Glomerular visceral epithelial cell (primary cell): ENCODE measurements around the gene CSNK2A2.

Experiments
- DNase-seq: peaks from one replicate; pipeline ENCODE4 v3.0.0-alpha.2; 2016; ENCODE audit errors: extremely low spot score

The CSNK2A2 gene

DNA sequence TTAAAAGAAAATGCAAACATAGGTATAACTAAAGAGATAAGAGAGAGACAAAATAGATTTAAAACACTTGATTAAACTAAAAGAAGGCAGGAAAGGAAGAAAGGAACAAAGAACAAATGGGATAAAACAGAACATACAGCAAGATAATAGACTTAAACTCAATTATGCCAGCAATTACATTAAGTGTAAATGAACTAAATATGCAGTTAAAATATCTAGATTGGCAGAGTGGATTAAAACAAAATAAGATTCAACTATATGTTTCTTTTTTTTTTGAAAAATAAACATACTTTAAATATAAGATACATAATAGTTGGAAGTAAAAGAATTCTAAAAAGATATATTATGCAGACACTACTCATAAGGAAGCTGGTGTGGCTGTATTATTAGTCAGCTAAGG is 59.1 kb downstream of the CSNK2A2 start:
- DNase-seq: no peak

DNA sequence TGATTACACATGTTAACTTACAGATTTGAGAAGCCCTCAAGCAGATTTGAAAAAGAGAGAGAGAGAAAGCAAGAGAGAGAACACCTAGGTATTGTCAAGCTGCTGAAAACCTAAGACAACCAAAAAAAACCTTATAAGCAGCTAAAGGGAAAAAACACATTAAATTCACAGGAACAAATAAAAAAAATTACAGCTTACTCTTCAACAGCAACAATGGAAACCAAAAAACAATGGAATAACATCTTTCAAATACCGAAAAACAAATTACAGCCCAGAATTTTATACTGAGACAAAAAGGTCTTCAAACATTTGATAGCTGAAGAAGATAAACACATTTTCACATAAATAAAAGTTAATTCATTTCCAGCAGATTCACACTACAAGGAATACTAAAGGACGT is 60.3 kb downstream of the CSNK2A2 start:
- no peak for DNase-seq

DNA sequence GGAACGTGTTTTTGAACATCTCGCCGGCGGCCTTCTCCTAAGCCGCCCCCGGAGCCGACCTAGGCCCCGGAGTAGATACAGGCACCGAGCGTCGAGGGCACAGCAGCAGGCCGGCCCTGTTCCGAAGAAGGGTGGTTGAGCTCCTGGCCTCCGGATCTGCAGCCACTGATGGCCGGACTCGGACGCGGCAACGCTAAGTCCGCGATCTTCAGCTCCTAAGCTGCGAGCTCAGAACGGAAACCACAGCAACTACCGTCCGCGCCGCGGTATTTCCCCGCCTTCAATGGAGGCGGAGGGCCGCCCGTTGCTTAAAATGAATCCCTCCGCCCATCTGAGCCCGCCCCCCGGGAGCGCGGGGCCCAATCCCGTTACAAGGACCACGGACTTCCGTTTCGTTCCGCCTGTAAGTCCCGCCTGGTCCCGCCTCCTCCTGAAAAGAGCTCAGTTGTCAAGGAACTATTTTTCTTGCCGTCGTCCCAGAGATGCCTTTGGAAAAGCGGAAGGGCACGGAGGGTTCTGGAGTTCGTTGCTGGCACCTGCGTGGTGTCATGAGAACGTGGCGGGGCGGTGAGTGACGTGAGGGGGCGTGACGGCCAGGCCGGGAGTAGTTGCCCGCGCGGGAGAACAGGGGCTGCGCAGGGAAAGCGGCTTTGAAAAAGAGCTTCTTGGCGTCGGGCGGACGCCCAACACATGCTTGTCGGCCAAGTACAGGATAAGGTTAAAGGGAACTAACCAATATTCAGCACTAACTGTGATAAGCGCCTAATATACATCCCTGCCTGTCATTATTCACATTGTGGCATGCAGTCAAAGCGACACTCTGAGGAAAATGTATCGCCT is 68.6 kb downstream of the CSNK2A2 start, which contains the start of gene CFAP20:
Gene CFAP20 (minus strand): TSS at position 285 of the 840 bp plus-strand sequence. CDS start 266 bp downstream, at position 19.
- DNase-seq: peak; percentile 99

DNA sequence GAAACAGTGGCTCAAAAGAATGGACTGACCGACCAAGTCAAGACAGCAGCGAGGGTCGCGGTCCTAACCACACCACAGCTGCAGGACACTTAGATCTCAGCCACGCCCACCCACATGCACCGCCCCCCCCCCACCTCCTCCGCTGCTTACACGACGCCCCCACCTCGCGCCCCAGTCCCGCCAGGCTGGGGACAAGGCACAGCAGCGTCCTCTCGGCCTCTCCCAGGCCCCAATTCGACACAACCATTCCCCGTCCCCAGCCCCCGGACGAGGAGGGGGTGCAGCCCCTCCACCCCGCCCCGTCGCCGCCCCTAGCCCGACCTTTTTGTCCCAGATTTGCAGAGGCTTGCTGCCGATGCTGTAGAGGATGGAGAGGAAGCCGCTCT is 69.2 kb downstream of the CSNK2A2 start:
- DNase-seq: peak; percentile 29

DNA sequence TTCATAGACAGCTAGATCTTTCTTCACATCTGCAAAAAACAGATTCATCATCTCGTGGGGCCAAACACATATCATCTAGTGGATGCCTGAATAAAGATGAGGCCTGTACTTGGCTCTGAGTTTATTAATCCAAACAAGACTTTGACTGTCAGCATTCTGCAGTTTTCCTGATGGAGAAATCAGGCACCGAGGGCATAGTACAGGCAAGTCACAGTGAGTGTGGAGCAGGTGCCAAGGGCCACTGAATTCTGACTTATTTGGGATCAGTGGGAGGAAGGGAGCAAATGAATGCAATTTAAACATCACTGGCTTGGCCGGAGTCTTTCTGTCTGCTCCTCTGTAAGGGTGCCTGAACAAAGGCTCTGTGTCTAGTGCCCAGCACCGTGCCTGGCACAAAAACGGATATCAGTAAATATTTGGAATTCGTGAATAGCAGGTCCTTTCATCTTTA is 69.7 kb downstream of the CSNK2A2 start:
- DNase-seq: no peak

DNA sequence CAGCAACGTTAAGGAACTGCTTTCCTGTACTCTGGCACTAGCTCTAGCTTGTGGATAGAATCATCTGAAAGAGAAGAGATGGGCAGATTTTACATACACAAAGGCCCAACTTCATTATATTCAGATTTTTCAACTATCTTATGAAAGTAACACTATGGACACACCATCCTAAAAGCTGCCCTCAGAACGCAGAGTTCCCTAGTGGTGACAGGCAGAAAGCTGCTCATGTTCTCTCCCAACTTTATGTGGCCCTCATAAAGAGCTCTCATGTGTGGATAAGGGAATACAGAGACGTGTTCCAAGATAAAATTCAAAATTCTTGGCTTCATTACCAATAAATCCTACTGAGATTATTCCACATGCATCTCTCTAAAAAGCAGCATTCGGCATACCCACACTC is 70.3 kb downstream of the CSNK2A2 start:
- DNase-seq: no peak

DNA sequence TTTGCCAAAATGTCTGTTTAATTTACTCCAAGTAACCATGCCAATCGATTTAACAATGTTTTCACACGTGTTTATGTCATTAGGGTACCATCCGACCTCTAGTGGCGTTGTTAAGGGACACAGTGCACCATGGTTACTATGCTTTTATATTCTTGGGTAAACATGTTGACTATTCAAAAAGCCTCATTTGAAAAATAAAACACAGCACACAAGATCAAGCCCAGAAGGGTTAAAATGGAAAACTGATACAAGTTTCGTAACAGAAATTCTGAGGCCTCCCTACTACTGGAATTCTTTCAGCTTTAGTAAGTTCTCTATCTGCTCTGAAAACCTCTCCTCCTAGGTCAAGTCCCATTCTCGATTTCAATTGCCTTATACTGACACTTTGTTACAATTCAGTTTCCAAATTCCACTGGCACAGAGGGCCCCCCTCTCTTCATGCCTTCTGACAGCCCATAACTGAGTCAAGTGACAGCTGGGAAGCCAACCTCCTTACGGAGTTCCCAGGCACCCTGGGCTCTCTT is 70.8 kb downstream of the CSNK2A2 start:
- no peak for DNase-seq

DNA sequence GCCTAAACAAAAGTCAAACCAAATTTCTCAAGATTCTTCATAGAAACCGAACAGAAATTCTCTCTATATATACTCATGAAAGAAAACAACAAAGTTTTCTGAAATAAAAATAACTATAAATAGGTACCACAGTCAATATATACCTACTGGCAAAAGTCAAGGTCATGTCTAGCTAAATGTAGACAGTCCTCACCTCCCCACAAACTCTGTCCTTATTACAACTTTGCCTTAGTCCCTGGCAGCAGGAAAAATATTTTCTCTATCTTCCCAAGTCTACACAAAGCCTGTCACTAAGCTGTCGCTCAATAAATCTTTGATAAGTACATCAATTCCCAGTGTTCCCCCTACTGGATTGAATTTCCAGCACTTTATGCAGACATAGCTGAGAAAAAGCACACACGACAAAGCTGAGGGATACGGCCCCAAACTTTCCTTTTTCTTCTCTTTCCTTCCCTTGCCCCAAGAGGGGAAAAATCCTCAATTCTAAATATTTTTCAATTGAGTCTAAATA is 71.4 kb downstream of the CSNK2A2 start:
- DNase-seq: no peak

DNA sequence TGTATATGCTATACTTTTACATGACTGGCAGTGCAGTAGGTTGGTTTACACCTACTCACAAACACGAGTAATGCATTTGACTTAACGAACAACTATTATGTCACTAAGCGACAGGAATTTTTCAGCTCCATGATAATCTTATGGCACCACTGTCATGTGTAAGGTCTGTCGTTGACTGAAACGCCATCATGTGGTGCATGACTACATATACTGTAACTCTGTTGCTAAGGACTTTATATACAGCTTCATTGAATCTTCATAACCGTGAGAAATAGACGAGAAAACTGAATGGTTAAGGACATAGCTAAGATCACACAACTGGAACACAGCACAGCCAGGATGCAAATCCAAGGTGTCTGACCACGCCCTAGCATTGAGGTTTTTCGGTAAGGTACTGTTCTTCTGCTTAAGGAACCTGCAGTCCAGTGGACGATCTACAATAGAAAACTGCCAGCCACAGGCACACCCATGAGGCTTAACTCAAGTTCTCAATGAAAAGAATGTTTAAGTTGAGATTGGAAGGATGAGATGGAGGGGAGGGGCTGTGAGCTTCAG is 72.0 kb downstream of the CSNK2A2 start:
- no peak for DNase-seq

DNA sequence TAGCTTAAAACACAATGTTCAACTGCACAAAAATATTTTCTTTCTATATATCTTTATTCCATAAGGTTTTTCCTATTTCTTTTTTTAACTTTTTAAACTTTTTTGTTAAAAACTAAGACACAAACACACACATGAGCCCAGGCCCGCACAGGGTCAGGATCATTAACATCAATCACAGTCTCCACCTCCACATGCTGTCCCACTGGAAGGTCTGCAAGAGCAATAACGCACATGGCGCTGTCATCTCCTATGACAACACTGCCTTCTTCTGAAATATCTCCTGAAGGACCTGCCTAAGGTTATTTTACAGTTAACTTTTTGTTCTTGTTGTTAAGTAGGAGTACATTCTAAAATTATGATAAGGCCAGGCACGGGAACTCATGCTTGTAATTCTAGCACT is 72.9 kb downstream of the CSNK2A2 start:
- no peak for DNase-seq

DNA sequence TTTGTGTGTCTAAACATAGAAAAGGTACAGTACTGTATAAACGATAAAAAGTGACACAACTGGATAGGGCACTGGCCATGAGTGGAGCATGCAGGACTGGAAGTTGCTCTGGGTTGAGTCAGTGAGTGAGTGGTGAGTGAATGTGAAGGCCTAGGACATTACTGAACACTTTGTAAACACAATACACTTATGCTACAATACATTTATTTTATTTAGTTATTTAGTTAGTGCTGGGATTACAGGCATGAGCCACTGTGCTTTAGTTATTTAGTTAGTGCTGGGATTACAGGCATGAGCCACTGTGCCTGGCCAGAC is 73.3 kb downstream of the CSNK2A2 start:
- no peak for DNase-seq

DNA sequence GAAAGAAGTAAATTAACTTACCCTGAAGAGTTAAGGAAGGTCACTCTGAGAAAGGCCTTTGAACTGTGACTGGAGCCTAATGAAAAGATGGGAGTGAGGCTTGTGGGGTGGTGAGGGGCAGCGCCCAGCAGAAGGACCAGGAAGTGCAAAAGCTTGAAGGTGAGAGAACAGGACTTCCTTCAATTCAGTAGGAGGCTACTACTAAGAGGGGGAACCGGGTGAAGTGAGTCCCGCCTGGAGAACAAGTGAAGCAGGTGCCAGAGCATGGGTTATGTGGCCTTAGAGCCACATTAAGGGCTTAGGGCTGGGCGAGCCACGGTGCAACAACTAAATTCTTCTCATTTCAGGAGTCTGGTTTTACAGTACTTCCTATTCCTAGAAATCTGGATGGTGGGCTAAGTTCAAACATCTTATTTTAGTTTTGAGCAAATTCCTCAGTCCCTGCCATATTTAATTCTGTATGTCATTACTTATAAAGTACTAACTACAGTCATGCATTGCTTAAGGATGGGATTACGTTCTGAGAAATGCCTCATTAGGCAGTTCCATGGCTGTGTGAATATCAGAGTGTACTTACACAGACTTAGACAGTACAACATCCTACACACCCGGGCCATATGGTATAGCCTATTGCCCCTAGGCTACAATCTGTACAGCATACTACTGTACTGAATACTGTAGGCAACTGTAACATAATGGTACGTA is 73.9 kb downstream of the CSNK2A2 start:
- no peak for DNase-seq

DNA sequence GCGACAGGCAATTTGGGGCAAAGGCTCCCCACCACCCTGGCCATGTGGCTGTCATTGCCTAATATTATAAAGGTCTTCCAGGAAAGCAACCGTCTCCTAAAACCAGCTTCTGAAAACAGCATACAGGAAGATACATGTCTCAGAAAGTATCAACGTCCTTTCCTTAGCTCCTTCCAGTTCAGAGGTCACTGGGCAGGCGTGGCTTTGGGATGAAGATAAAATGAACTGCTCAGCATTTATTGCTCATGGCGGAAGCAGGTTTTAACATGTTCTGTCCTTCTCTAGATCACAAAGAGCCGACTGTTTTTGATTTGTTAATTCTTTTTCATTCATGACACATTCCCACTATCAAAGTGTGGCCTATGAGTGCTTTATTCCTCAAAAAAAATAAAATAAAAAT is 76.8 kb downstream of the CSNK2A2 start:
- no peak for DNase-seq

DNA sequence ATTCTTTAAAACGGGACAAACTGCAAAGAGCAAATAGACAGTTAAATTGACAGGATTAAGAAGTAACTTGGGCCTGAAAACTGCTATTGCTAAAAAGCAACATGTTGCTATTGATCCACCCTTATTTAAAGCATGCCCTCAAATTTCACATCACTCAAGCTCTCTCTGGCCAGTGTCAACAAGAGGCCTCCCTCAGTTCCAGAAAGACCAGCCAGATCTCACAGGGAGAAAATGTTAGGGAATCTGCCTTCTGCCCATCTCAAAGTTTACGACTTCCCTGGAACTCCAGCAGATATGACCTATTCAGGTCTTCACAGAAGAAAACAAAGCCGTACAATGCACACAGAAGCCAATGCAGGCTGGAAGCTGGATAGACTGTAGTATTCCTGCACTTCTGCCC is 77.7 kb downstream of the CSNK2A2 start:
- DNase-seq: no peak

DNA sequence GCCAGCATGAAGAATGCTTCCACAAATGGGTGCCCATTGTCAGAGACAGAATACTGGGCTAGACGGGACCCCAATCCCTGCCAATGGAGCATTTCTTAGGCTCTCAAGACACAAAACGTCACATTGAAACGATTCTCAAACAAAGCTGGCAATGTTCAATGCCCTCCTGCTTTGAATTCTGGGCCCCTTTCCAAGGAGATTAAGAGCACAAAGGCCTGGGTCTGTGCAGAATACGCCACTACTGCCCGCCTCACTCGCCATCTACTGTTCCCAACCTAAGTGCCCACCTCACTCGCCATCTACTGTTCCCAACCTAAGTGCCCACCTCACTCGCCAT is 78.4 kb downstream of the CSNK2A2 start:
- no peak for DNase-seq

DNA sequence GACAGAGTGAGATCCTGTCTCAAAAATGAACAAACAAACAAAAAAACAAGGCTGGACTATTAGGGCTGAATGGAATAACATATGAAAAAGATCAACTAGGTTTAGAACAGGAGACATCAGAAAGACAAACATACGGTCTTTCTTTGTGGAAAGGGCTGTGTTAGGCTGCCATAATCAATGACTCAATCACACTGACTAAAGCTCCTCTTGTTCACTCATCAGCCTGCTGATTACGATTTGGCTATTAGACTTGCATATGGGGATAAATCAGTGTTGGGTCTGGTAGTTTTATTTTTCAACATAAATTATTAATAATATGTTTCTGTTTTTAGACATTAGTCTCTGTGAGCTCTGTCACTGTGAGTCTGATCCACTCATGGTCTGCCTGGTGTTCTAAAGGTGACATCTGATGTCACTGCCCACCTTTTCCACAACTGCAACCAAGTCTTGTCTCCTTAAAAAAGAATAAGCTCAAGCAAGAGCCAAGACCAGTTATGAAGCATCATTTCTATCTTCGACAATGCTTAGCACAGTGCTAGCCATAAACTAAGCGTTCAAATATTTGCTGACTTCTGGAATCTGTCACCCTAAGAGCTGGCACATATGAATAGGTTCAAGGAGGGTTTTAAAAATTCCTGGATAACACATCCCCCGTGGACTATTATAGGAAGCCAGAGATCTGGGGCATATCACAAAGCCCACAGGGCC is 79.0 kb downstream of the CSNK2A2 start:
- no peak for DNase-seq

DNA sequence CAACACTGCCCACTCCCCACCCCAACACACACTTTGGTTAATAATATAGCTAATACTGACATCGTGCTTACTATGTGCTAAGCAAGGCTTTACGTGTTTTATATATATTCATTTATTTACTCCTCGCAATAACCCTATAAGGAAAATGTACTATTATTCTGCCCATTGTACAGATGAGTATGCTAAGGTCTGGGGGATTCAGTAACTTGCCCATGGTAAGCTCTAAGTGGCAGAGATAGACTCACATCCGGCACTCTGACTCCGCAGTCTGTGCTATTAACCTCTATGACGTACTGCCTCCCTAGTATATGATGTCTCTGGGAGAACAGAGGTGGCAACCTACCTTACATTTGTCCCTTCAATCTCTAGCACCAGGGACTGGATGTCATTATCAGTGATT is 81.4 kb downstream of the CSNK2A2 start:
- DNase-seq: no peak

DNA sequence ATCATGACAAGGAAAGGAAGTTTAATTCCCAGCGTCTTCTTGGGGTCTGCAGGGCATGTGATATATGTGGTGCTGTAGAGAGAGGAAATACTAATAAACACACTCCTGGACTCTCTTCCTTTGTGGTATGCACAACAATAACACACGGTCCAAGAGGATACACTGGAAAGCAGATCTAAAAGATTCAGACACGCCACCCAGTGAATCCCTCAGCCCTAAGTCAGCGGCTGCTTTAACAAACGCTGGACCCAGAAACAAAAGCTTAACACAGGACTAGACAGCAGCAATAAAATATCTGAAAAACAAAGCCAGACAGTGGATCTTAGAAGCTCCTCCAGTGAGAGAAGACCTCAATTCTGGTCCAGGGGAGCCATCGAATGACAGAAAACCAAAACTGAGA is 81.8 kb downstream of the CSNK2A2 start:
- DNase-seq: no peak

DNA sequence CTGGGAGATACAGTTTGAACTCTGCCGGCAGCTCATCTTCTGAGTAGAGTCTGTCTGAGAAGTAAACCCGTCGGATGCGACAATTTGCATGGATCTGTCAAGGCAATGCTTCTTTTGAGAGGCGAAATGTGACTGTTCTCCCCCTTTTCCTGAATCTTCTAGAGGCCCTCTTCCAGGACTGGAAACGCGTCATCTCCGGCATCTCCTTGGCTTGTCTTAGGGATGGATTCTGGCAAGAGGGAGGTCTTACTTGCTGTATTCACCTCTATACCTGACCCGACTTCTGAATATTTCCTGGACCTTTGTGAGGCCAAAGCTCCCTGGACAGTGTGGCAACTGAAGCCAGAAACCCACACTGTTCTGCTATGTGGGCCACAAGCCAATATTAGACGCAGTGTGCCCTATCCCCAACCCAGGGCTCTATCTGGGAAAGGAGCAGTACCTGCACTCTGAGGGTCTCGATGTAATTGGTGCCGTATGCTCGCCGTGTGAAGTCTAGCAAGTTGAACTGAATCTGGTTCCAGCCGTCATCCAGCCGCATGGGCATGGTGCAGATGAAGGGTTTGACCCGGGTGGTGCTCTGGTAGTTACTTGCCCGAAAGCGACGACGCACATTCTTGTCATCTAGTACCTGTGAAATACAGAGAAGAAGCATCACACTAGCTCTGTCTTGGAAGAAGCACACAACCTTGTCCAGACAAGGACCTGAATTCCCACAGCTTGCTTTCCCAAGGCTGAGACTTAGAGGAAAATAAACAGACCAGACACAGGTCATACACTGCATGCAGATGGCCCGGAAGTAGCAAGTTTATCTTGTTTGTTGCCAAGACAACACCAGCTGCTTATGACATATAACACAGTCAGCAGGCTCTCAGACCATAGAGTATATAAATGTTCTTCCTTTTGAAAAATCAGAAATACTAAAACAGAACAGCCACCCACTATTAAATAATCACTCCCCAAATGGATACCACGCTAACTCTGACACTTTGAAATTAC is 82.8 kb downstream of the CSNK2A2 start:
- no peak for DNase-seq

DNA sequence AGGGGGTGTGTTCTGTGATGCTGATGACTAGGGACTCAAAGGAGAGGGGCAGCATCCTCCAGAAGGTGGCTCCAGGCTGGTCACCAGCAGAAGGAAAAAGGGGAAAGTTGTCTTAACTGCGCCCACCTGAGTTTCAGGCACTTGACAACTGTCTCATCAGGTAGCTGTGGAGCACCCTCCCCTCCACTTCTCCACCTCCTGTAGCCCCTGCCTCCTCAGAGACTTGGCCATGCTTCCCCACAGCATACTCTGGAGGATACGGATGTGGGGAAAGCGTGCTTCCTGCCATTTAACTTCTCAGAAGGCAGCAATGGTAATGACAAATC is 86.6 kb downstream of the CSNK2A2 start:
- no peak for DNase-seq
